M059J (cell line): ENCODE data around the gene AGMO. TPM values are rescaled to one million over a fixed set of nuclear protein-coding genes. Genes with fewer than 3 reads are reported as not detected.

Source experiments
- total RNA-seq: library from RNA; depleted of rRNA; stranded (reverse); fragments of >200 nt; shearing (Covaris generic); gene quantifications from 2 replicates; pipeline ENCODE4 v1.2.3, GENCODE V29; 2014; rRNA removed

Gene AGMO
- total RNA-seq, 1 experiment from 2014 or later, result not detected

Other genes with a start within 250 kb of the AGMO start
- not detected in 2 replicates for gene MEOX2, start 124.7 kb upstream of the AGMO start, total RNA-seq